ENCODE measurements around the gene CDC45. TPM values are rescaled to one million over a fixed set of nuclear protein-coding genes. Genes with fewer than 3 reads are reported as not detected.

The CDC45 gene
- total and polyA plus RNA-seq, 2 of the 13 experiments (the other 11 are each of a cell fraction or from before 2014, with no cell fraction given) = 14.4 to 36.3 TPM

DNA sequence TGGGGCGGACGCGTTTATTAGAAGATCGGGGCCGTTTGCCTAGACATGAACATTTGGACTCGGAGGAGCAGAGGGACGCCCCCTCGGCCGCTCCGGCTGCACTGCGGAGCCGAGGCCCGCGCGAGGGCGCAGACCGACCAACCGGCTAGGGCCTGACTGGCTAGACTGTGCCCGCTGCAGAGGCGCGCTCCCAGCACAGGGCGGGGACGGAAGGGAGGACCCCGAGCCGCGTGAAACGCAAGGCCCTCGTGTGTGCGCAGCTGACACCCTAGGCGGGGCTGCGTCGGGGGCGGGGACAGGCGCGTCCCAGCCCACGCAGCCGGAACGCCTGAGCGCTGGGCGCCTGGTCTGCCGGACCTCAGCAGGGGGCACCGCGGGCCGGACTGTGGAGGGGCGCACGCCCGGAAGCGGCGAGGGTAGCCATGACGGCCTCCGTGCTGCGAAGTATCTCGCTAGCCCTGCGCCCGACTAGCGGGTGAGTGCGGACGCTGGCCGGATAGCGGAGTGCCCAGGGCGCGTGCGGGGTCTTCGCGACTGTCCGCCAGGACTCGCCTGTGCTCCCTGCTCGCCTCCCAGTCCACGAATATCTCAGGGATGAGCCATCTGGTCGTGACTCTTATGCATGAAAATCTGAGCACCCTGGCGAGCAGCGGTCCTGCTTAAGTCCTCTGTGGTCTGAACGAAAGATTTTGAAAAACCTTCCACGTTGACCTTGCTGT is 47.4 kb upstream of the CDC45 start, which contains the start of gene MRPL40 (continued):
- no peak for TF ChIP-seq U2AF2 (IDR thresholded peaks at IDR 0.05; ENCODE audit: low read depth, low read length)
- no peak for TF ChIP-seq SP1 (IDR thresholded peaks at IDR 0.05)
- peak; percentile 100 for TF ChIP-seq SP1 (CRISPR knock-in tag; IDR thresholded peaks at IDR 0.05)
- TF ChIP-seq, protein P1, sequence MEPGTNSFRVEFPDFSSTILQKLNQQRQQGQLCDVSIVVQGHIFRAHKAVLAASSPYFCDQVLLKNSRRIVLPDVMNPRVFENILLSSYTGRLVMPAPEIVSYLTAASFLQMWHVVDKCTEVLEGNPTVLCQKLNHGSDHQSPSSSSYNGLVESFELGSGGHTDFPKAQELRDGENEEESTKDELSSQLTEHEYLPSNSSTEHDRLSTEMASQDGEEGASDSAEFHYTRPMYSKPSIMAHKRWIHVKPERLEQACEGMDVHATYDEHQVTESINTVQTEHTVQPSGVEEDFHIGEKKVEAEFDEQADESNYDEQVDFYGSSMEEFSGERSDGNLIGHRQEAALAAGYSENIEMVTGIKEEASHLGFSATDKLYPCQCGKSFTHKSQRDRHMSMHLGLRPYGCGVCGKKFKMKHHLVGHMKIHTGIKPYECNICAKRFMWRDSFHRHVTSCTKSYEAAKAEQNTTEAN (CRISPR knock-in tag; conservative IDR thresholded peaks at IDR 0.05) = 0 out of 2 replicates have a peak, but pooled peaks have one; percentile 64
- TF ChIP-seq, protein P2, sequence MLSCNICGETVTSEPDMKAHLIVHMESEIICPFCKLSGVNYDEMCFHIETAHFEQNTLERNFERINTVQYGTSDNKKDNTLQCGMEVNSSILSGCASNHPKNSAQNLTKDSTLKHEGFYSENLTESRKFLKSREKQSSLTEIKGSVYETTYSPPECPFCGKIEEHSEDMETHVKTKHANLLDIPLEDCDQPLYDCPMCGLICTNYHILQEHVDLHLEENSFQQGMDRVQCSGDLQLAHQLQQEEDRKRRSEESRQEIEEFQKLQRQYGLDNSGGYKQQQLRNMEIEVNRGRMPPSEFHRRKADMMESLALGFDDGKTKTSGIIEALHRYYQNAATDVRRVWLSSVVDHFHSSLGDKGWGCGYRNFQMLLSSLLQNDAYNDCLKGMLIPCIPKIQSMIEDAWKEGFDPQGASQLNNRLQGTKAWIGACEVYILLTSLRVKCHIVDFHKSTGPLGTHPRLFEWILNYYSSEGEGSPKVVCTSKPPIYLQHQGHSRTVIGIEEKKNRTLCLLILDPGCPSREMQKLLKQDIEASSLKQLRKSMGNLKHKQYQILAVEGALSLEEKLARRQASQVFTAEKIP (CRISPR knock-in tag; IDR thresholded peaks at IDR 0.05; ENCODE audit: borderline replicate concordance) = no peak
- TF ChIP-seq ZNF558 (CRISPR knock-in tag; IDR thresholded peaks at IDR 0.05; ENCODE audit: borderline replicate concordance) = no peak
- TF ChIP-seq KAT8 (CRISPR knock-in tag; IDR thresholded peaks at IDR 0.05) = peak; percentile 98
- TF ChIP-seq, protein P3, sequence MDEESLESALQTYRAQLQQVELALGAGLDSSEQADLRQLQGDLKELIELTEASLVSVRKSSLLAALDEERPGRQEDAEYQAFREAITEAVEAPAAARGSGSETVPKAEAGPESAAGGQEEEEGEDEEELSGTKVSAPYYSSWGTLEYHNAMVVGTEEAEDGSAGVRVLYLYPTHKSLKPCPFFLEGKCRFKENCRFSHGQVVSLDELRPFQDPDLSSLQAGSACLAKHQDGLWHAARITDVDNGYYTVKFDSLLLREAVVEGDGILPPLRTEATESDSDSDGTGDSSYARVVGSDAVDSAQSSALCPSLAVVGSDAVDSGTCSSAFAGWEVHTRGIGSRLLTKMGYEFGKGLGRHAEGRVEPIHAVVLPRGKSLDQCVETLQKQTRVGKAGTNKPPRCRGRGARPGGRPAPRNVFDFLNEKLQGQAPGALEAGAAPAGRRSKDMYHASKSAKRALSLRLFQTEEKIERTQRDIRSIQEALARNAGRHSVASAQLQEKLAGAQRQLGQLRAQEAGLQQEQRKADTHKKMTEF (CRISPR knock-in tag; IDR thresholded peaks at IDR 0.05) = peak; percentile 99
- TF ChIP-seq, protein P4, sequence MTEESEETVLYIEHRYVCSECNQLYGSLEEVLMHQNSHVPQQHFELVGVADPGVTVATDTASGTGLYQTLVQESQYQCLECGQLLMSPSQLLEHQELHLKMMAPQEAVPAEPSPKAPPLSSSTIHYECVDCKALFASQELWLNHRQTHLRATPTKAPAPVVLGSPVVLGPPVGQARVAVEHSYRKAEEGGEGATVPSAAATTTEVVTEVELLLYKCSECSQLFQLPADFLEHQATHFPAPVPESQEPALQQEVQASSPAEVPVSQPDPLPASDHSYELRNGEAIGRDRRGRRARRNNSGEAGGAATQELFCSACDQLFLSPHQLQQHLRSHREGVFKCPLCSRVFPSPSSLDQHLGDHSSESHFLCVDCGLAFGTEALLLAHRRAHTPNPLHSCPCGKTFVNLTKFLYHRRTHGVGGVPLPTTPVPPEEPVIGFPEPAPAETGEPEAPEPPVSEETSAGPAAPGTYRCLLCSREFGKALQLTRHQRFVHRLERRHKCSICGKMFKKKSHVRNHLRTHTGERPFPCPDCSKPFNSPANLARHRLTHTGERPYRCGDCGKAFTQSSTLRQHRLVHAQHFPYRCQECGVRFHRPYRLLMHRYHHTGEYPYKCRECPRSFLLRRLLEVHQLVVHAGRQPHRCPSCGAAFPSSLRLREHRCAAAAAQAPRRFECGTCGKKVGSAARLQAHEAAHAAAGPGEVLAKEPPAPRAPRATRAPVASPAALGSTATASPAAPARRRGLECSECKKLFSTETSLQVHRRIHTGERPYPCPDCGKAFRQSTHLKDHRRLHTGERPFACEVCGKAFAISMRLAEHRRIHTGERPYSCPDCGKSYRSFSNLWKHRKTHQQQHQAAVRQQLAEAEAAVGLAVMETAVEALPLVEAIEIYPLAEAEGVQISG (CRISPR knock-in tag; IDR thresholded peaks at IDR 0.05) = peak; percentile 97
- peak; percentile 92 for TF ChIP-seq POLR2AphosphoS5 (IDR thresholded peaks at IDR 0.05; ENCODE audit: low read depth, low read length)
- TF ChIP-seq RARA (CRISPR knock-in tag; IDR thresholded peaks at IDR 0.05) = peak; percentile 67
- TF ChIP-seq BRCA1 (CRISPR knock-in tag; IDR thresholded peaks at IDR 0.05) = no peak
- TF ChIP-seq ZNF782 (CRISPR knock-in tag; IDR thresholded peaks at IDR 0.05; ENCODE audit: borderline replicate concordance) = no peak
- TF ChIP-seq, protein P5, sequence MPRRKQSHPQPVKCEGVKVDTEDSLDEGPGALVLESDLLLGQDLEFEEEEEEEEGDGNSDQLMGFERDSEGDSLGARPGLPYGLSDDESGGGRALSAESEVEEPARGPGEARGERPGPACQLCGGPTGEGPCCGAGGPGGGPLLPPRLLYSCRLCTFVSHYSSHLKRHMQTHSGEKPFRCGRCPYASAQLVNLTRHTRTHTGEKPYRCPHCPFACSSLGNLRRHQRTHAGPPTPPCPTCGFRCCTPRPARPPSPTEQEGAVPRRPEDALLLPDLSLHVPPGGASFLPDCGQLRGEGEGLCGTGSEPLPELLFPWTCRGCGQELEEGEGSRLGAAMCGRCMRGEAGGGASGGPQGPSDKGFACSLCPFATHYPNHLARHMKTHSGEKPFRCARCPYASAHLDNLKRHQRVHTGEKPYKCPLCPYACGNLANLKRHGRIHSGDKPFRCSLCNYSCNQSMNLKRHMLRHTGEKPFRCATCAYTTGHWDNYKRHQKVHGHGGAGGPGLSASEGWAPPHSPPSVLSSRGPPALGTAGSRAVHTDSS (CRISPR knock-in tag; conservative IDR thresholded peaks at IDR 0.05) = no peak
- TF ChIP-seq TARDBP (CRISPR knock-in tag; IDR thresholded peaks at IDR 0.05) = peak; percentile 99
- TF ChIP-seq CC2D1A (CRISPR knock-in tag; IDR thresholded peaks at IDR 0.05) = no peak
- TF ChIP-seq KDM4B (CRISPR knock-in tag; IDR thresholded peaks at IDR 0.05) = no peak; the same call in 1 of the 2 replicates
- peak; percentile 39; the same call in 1 of the 2 replicates for TF ChIP-seq ZNF83 (CRISPR knock-in tag; IDR thresholded peaks at IDR 0.05; ENCODE audit: borderline replicate concordance)

All from HepG2 (cell line).